ENCODE measurements around the gene CD8B. TPM values are rescaled to one million over a fixed set of nuclear protein-coding genes. Genes with fewer than 3 reads are reported as not detected.

Gene CD8B
- total RNA-seq, 1 donor from 2014 or later = 2.1 TPM

DNA sequence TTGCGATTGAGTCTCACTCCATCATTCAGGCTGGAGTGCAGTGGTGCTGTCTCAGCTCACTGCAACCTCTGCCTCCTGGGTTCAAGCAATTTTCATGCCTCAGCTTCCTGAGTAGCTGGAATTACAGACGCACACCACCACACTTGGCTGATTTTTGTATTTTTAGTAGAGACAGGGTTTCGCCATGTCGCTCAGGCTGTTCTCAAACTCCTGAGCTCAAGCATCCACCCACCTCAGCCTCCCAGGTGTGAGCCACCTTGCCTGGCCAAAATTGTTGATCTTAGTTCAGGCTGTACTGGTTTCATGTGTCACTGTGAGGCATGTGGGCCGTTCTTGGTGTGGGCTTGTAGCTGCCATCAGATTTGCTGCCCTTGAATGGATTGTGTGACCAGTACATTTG lies 89.1 kb downstream of the CD8B start:
- TF ChIP-seq, protein P1, sequence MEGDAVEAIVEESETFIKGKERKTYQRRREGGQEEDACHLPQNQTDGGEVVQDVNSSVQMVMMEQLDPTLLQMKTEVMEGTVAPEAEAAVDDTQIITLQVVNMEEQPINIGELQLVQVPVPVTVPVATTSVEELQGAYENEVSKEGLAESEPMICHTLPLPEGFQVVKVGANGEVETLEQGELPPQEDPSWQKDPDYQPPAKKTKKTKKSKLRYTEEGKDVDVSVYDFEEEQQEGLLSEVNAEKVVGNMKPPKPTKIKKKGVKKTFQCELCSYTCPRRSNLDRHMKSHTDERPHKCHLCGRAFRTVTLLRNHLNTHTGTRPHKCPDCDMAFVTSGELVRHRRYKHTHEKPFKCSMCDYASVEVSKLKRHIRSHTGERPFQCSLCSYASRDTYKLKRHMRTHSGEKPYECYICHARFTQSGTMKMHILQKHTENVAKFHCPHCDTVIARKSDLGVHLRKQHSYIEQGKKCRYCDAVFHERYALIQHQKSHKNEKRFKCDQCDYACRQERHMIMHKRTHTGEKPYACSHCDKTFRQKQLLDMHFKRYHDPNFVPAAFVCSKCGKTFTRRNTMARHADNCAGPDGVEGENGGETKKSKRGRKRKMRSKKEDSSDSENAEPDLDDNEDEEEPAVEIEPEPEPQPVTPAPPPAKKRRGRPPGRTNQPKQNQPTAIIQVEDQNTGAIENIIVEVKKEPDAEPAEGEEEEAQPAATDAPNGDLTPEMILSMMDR (IDR thresholded peaks at IDR 0.05) = no peak
- H3K27me3 ChIP-seq = no peaks in the 10 kb centered on the region
- H3K27ac ChIP-seq = no peak overlapping the region
- no peaks in the 10 kb centered on the region for H3K9me3 ChIP-seq
- no peaks in the 10 kb centered on the region for H3K4me1 ChIP-seq
- intact Hi-C loops (cut with DNase I) = no loop called here
- H3K36me3 ChIP-seq = peaks cover 72% of the 10 kb centered on the region
- ATAC-seq (no peak), DNase-seq (no peak)
- H3K4me3 ChIP-seq = no peak overlapping the region

DNA sequence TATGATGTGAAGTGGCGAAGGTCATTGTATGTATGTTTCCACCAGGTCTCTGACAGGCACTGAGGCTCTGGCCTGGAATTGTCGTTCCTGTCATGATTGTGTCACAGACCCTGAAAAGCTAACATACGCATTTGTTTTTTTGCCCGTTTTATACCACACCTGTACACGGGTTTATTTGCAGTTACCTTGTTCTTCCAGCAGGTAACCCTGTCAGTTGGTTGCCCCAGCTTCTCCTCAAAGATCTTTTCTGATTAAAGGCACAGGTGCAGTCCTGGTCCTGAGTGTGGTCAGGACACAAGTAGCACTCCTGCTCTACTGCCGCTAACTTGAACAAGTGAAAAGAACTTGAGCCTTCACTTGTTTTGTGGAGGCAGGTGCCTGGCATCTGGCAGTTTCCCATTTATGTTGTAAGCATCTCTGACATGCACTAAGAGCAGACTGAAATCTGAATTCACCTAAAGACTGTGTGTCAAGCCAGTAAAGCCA lies 90.8 kb downstream of the CD8B start:
- Histone ChIP-seq H3K4me1 (no peaks in the 10 kb centered on the region), H3K27ac (no peak overlapping the region), H3K4me3 (no peak overlapping the region), H3K27me3 (no peaks in the 10 kb centered on the region), H3K36me3 (peaks cover 81% of the 10 kb centered on the region), H3K9me3 (no peaks in the 10 kb centered on the region)
- DNase-seq = no peak
- TF ChIP-seq, protein P1 (IDR thresholded peaks at IDR 0.05) = no peak
- intact Hi-C loops (cut with DNase I) = no loop called here
- no peak for ATAC-seq

DNA sequence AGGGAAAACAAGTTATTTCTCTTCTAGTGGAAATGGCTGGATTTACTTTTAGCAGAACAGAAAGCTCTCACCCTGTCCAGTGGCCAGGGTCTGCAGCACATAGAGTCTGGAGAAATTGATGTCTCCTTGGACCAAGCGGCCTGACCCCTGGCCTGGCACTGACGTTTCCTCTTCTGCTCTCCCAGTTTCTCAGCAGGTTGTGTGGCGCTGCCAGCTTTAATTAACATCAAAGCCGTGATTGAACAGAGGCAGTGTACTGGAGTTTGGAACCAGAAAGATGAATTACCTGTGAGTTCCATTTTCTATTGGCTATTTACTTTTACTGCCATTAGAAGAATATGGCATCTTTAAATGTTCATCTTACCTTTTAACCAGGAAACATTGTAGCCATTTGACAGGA lies 91.8 kb downstream of the CD8B start:
- ATAC-seq (no peak), DNase-seq (no peak)
- no peaks in the 10 kb centered on the region for H3K4me1 ChIP-seq
- no peaks in the 10 kb centered on the region for H3K27me3 ChIP-seq
- TF ChIP-seq, protein P1 (IDR thresholded peaks at IDR 0.05) = no peak
- no peaks in the 10 kb centered on the region for H3K9me3 ChIP-seq
- intact Hi-C loops (cut with DNase I) = no loop called here
- no peak overlapping the region for H3K4me3 ChIP-seq
- peaks cover 77% of the 10 kb centered on the region for H3K36me3 ChIP-seq
- H3K27ac ChIP-seq = no peak overlapping the region

DNA sequence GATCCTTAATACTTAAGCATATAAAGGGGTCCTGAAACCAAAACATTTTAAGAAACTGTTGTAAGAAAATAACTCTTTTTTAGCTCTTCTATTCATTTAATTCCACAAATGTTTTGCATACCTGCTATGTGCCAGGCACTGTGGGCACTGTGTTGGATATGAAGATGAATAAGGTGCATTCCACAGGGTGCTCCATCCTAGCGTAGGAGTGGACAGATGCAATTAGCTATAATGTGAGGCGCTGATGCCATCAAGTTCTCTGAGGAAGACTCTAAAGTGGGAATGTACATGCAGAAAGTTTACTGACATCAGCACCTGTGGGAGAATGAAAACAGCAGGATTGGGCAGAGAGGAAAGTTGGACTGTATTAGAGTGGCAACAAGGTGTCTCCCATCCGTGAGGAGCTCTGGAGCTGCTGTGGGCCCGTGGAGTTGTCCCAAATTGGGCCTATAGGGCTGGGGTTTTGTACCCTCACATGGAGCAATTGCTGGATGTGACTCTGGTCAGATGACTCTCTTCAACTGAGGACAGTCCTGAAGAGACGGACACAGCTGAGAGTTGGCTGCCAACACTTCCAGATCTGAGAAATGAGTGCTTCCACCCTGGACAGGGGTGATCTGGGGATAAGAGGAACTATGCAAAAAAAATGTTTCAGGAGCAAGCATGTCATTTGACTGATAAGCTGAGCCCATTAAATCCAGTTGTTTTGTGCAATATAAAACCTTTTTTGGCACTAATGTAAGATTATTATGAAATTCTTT lies 93.3 kb downstream of the CD8B start:
- TF ChIP-seq, protein P1 (IDR thresholded peaks at IDR 0.05) = no peak
- intact Hi-C loops (cut with DNase I) = no loop called here
- no peaks in the 10 kb centered on the region for H3K4me1 ChIP-seq

More for the DNA sequence above, 93.3 kb downstream of the CD8B start:
- DNase-seq = no peak
- H3K36me3 ChIP-seq = peaks cover 62% of the 10 kb centered on the region
- no peak overlapping the region for H3K27ac ChIP-seq
- ATAC-seq = peak; percentile 28
- H3K4me3 ChIP-seq = no peak overlapping the region
- H3K9me3 ChIP-seq = no peaks in the 10 kb centered on the region
- no peaks in the 10 kb centered on the region for H3K27me3 ChIP-seq

Other genes with a start within 250 kb of the CD8B start
- 21.0 TPM for gene RNF103, start 238.0 kb downstream of the CD8B start, total RNA-seq
- 28.5 TPM for gene RMND5A, start 141.6 kb downstream of the CD8B start, total RNA-seq
- 7.4 TPM for gene CD8A, start 71.0 kb downstream of the CD8B start, total RNA-seq
- gene RGPD1, start 80.2 kb upstream of the CD8B start, total RNA-seq = not detected
- 3.3 TPM for gene PLGLB1, start 160.0 kb upstream of the CD8B start, total RNA-seq

Measured in upper lobe of right lung (tissue), 1 donor.